OCI-LY1 (cell line): ENCODE data around the gene RASA3.

ENCODE experiments used
- H2AFZ ChIP-seq: fragments of 200-600 bp; sonication (generic), shearing (Covaris generic); 2 replicates; pipeline ENCODE4 v1.6.0; 2014; ENCODE audit warnings: antibody characterized with exemption, mild to moderate bottlenecking, low read length
- H3F3A ChIP-seq: fragments of 200-600 bp; sonication (generic), shearing (Covaris generic); 2 replicates; pipeline ENCODE4 v1.6.0; 2014; ENCODE audit warnings: mild to moderate bottlenecking, antibody characterized with exemption, low read length, moderate library complexity; ENCODE audit not compliant: insufficient read depth
- H3K27ac ChIP-seq: fragments of 200-600 bp; sonication (generic); 2 replicates; pipeline ENCODE4 v1.5.1; 2014; ENCODE audit warnings: low read length, mixed run types, mild to moderate bottlenecking, low read depth; ENCODE audit not compliant: poor library complexity, severe bottlenecking
- H3K27me3 ChIP-seq: fragments of 200-600 bp; sonication (generic); 2 replicates; pipeline ENCODE4 v1.6.0; 2014; ENCODE audit warnings: antibody characterized with exemption, mild to moderate bottlenecking, low read length, moderate library complexity; ENCODE audit not compliant: insufficient read depth
- H3K36me3 ChIP-seq: fragments of 200-600 bp; sonication (generic); 2 replicates; pipeline ENCODE4 v1.6.1; 2014; ENCODE audit warnings: mild to moderate bottlenecking, antibody characterized with exemption, low read length, moderate library complexity, mixed read lengths; ENCODE audit not compliant: insufficient read depth
- H3K4me1 ChIP-seq: fragments of 200-600 bp; sonication (generic); 2 replicates; pipeline ENCODE4 v1.5.1; 2014; ENCODE audit warnings: mild to moderate bottlenecking, low read length, moderate library complexity; ENCODE audit not compliant: insufficient read depth, severe bottlenecking
- H3K4me2 ChIP-seq: fragments of 200-600 bp; sonication (generic), shearing (Covaris generic); 2 replicates; pipeline ENCODE4 v1.6.1; 2014; ENCODE audit warnings: low read length
- H3K4me3 ChIP-seq: fragments of 200-600 bp; sonication (generic); 2 replicates; pipeline ENCODE4 v1.5.1; 2014; ENCODE audit warnings: low read length, low read depth, mild to moderate bottlenecking, mixed read lengths; ENCODE audit not compliant: poor library complexity, severe bottlenecking
- H3K79me2 ChIP-seq: fragments of 200-600 bp; shearing (Covaris generic); 2 replicates; pipeline ENCODE4 v1.6.1; 2016; ENCODE audit warnings: mixed run types, low read length, mixed read lengths; ENCODE audit not compliant: insufficient read depth
- H3K9ac ChIP-seq: fragments of 200-600 bp; sonication (generic), shearing (Covaris generic); 2 replicates; pipeline ENCODE4 v1.6.1; 2014; ENCODE audit warnings: mild to moderate bottlenecking, low read length, mixed read lengths
- H3K9me2 ChIP-seq: fragments of 200-600 bp; sonication (generic), shearing (Covaris generic); 2 replicates; pipeline ENCODE4 v1.6.1; 2014; ENCODE audit warnings: low read depth, mild to moderate bottlenecking, low read length, mixed read lengths
- H3K9me3 ChIP-seq: fragments of 200-600 bp; shearing (Covaris generic); 2 replicates; pipeline ENCODE4 v1.6.1; 2014; ENCODE audit warnings: low read length, mixed read lengths
- H4K20me1 ChIP-seq: fragments of 200-600 bp; sonication (generic), shearing (Covaris generic); 2 replicates; pipeline ENCODE4 v1.6.0; 2016; ENCODE audit warnings: mild to moderate bottlenecking, low read length; ENCODE audit not compliant: insufficient read depth
- EZH2 ChIP-seq: fragments of 200-600 bp; sonication (generic), shearing (Covaris generic); IDR thresholded peaks from 2 replicates; pipeline ENCODE4 v1.8.0; 2017; ENCODE audit warnings: borderline replicate concordance, mixed run types, mild to moderate bottlenecking, antibody characterized with exemption, low read length, moderate library complexity, mixed read lengths
- TF ChIP-seq, protein P1 (sequence below): fragments of 200-600 bp; sonication (generic), shearing (Covaris generic); IDR thresholded peaks from 2 replicates; pipeline ENCODE4 v1.5.1; 2017; ENCODE audit warnings: mild to moderate bottlenecking, antibody characterized with exemption, low read length, moderate library complexity, mixed read lengths

RASA3 gene

DNA sequence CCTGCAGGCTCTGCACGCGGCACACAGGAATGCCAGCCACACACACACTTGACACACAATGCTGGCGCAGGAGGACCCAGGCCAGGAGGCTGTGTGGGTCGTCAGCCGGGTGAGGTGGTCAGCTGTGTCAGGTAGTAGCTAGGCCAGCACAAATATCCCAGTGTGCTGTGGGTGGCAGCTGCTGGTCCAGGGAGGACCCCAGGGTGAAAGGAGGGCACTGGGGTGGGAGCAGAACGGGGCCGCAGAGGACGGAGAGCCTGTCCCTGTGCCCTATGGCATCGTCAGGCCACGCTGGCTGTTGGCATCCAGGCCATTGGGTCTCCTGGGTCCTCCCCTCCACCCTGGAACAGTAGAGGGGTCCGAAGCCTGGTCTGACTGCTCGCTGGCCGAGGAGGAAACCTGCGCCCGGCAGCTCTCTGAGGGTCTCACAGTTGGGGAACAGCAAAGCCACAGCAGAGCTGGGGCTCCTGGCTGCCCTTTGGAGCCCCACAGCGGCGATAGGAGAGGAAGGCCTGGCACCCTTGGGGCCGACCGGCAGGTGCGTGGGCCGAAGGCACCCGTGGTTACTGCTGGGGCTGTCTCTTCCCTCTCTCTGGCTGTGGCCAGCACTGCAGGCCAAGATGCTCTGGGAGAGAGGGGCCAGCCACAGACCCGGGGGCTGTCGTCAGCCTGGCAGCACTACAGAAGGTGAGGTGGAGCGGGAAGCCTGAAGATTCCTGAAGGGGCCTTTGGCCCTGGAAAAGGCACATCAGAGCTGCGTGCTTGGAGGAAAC lies 185.8 kb downstream of the RASA3 start:
- no peak overlapping the region for H2AFZ ChIP-seq
- no peaks in the 10 kb centered on the region for H3K9me2 ChIP-seq
- H3K9me3 ChIP-seq: no peaks in the 10 kb centered on the region
- no peak overlapping the region for H3K9ac ChIP-seq
- H4K20me1 ChIP-seq: no peaks in the 10 kb centered on the region
- H3K4me2 ChIP-seq: no peak overlapping the region
- TF ChIP-seq EZH2: no peak
- TF ChIP-seq, protein P1, sequence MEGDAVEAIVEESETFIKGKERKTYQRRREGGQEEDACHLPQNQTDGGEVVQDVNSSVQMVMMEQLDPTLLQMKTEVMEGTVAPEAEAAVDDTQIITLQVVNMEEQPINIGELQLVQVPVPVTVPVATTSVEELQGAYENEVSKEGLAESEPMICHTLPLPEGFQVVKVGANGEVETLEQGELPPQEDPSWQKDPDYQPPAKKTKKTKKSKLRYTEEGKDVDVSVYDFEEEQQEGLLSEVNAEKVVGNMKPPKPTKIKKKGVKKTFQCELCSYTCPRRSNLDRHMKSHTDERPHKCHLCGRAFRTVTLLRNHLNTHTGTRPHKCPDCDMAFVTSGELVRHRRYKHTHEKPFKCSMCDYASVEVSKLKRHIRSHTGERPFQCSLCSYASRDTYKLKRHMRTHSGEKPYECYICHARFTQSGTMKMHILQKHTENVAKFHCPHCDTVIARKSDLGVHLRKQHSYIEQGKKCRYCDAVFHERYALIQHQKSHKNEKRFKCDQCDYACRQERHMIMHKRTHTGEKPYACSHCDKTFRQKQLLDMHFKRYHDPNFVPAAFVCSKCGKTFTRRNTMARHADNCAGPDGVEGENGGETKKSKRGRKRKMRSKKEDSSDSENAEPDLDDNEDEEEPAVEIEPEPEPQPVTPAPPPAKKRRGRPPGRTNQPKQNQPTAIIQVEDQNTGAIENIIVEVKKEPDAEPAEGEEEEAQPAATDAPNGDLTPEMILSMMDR: no peak
- H3K4me3 ChIP-seq: no peak overlapping the region
- peaks cover 6% of the 10 kb centered on the region; the same call in 1 of the 2 replicates for H3K27me3 ChIP-seq
- H3K27ac ChIP-seq: no peak overlapping the region
- peaks cover 2% of the 10 kb centered on the region; the same call in 1 of the 2 replicates for H3F3A ChIP-seq
- H3K79me2 ChIP-seq: no peaks in the 10 kb centered on the region
- H3K4me1 ChIP-seq: peaks cover 11% of the 10 kb centered on the region
- no peaks in the 10 kb centered on the region for H3K36me3 ChIP-seq

DNA sequence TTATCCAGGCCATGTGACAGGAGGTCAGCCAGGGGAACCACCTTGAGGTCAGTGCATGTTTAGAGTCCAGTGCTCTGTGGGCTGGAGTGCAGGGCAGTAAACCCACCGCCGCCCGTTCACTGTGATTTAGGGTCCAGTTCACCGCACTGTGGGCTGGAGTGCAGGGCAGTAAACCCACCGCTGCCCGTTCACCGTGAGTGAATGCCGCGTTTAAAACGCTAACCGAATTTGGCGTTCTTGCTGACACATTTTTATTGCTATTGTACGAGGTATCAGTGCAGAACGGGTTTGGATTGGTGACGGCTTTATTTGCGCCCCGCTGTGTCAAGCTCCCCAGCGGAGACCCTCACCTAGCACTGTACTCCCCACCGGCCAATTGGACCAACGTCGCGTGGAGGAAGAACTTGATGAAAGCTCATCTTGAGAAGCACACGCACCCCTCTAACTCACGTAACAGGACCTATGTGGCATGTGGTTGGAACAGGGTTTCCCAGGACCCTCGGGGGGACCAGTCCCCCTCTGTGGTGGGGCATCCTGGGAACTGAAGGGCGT lies 186.5 kb downstream of the RASA3 start:
- Histone ChIP-seq H3F3A (peaks cover 2% of the 10 kb centered on the region; the same call in 1 of the 2 replicates), H3K27me3 (peaks cover 6% of the 10 kb centered on the region; the same call in 1 of the 2 replicates), H3K9me2 (no peaks in the 10 kb centered on the region), H2AFZ (no peak overlapping the region), H3K9ac (no peak overlapping the region), H3K27ac (no peak overlapping the region), H3K4me1 (peaks cover 11% of the 10 kb centered on the region), H3K79me2 (no peaks in the 10 kb centered on the region), H3K36me3 (no peaks in the 10 kb centered on the region), H3K4me3 (no peak overlapping the region), H3K4me2 (no peak overlapping the region), H4K20me1 (no peaks in the 10 kb centered on the region), H3K9me3 (no peaks in the 10 kb centered on the region)
- TF ChIP-seq, protein P1: no peak
- TF ChIP-seq EZH2: no peak

DNA sequence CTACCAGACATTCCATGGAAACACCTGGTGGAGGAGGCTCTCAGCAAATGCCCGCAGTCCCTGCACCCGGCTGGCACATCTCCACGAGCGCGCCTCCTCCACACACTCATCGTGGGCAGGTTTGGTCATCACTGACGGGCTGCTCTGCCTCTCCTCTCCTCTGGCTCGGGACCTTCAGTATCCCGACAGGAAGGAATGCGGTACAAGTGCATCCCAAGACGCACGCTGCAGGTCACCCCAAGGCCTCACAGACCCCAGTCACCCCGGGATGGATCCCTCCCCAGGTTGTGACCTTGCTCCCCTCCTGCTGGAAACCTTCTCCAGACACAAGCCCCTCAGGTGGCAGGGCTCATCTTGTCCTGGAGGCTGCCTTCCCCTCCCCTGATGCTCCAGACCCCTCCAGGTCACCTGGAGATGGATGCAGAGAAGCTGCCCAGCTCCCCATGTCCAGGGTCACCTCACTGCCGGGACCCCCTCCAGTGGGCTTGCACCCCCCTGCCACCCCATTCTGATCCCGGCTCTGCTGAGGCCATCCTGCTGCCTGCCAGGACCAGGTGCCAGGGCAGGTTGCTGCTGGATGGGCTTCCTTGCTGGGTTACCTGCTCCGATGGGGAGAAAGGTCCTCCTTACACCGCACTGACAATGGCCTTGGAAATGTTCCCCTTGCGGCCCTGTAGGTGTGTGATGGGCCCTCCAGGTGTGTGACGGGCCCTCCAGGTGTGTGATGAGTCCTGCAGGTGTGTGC lies 188.4 kb downstream of the RASA3 start:
- no peak overlapping the region for H3K4me3 ChIP-seq
- peaks cover 4% of the 10 kb centered on the region; the same call in 1 of the 2 replicates for H3K27me3 ChIP-seq
- no peak overlapping the region for H3K9ac ChIP-seq
- H3K4me2 ChIP-seq: no peak overlapping the region
- no peak overlapping the region for H3K27ac ChIP-seq
- H3K79me2 ChIP-seq: no peaks in the 10 kb centered on the region
- TF ChIP-seq EZH2: no peak
- TF ChIP-seq, protein P1: no peak
- H3K36me3 ChIP-seq: no peaks in the 10 kb centered on the region
- H4K20me1 ChIP-seq: no peaks in the 10 kb centered on the region
- no peaks in the 10 kb centered on the region for H3K9me3 ChIP-seq
- H3K9me2 ChIP-seq: no peaks in the 10 kb centered on the region
- no peak overlapping the region for H2AFZ ChIP-seq
- peaks cover 11% of the 10 kb centered on the region for H3K4me1 ChIP-seq
- peaks cover 2% of the 10 kb centered on the region; the same call in 1 of the 2 replicates for H3F3A ChIP-seq
